ENCODE measurements around the gene LPP.

DNA sequence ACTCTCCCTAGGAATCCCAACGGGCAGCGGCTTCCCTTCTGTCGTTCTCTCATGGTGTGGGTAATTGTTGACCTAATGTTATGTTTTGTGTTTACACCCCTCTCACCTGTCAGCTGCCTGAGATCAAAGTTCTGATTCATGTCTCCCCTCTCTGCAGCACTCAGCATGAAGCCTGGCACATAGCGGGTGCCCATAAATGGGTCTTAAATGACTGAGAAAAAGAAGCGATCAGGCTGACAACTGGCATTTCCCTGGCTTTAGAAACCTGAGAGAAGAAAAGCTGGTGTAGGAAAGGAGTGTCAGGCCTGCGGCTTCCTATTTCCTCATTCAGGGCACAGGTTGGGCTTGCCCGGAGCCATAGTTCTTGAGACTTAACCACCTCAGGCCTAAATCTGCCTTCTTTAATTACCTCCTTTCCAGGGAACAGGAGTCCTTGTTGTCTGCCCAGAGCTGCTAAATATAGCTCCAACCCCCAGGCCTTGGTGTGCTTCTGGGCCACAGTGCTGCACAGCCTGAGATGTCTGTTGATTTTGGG, 31.8 kb downstream of the LPP start:
- TF ChIP-seq, protein P1, sequence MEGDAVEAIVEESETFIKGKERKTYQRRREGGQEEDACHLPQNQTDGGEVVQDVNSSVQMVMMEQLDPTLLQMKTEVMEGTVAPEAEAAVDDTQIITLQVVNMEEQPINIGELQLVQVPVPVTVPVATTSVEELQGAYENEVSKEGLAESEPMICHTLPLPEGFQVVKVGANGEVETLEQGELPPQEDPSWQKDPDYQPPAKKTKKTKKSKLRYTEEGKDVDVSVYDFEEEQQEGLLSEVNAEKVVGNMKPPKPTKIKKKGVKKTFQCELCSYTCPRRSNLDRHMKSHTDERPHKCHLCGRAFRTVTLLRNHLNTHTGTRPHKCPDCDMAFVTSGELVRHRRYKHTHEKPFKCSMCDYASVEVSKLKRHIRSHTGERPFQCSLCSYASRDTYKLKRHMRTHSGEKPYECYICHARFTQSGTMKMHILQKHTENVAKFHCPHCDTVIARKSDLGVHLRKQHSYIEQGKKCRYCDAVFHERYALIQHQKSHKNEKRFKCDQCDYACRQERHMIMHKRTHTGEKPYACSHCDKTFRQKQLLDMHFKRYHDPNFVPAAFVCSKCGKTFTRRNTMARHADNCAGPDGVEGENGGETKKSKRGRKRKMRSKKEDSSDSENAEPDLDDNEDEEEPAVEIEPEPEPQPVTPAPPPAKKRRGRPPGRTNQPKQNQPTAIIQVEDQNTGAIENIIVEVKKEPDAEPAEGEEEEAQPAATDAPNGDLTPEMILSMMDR (IDR thresholded peaks at IDR 0.05) = no peak
- TF ChIP-seq EP300 (IDR thresholded peaks at IDR 0.05) = no peak
- no peak for TF ChIP-seq POLR2A (IDR thresholded peaks at IDR 0.05)

Data from ovary (tissue), 3 donors.